ENCODE results near the gene GDA. TPM values are rescaled to one million over a fixed set of nuclear protein-coding genes. Genes with fewer than 3 reads are reported as not detected.

The GDA gene
- total RNA-seq, 2 experiments from 2014 or later, result not detected

- no peaks in the 10 kb centered on the region for H3K4me1 Mint-ChIP-seq (ENCODE audit: low read depth)
- H3K9me3 Mint-ChIP-seq, result no peaks in the 10 kb centered on the region
- H3K36me3 Mint-ChIP-seq (ENCODE audit: low read depth), result no peaks in the 10 kb centered on the region
- intact Hi-C loops (cut with micrococcal nuclease), result no loop called here
- H3K27ac Mint-ChIP-seq, result no peak overlapping the region
- ChIA-PET POLR2A (no interaction called here), CTCF (interaction anchor here (2.8 kb wide), 1 partner anchor 13 kb away, joined by 13 read pairs; no protein-coding TSS in a partner anchor)
- no peak for TF ChIP-seq CTCF (IDR thresholded peaks at IDR 0.05)
- DNase-seq (no peak), ATAC-seq (no peak)
- no peaks in the 10 kb centered on the region for H3K27me3 Mint-ChIP-seq
- no peak overlapping the region for H3K4me3 Mint-ChIP-seq
These were observed 145.7 kb downstream of the GDA start for GRCh38 chr9:72294936-72295335.

GRCh38 chr9:72297516-72297915 is 148.3 kb downstream of the GDA start:
- H3K4me3 Mint-ChIP-seq, result no peak overlapping the region
- no peaks in the 10 kb centered on the region for H3K9me3 Mint-ChIP-seq
- DNase-seq (no peak), ATAC-seq (no peak)
- no peak for TF ChIP-seq CTCF (IDR thresholded peaks at IDR 0.05)
- POLR2A ChIA-PET, result no interaction called here
- H3K27me3 Mint-ChIP-seq, result no peaks in the 10 kb centered on the region
- H3K36me3 Mint-ChIP-seq (ENCODE audit: low read depth), result no peaks in the 10 kb centered on the region
- CTCF ChIA-PET, result interaction anchor here (1.0 to 1.9 kb wide), 4 partner anchors 15 to 36 kb away, joined by 3 to 6 read pairs (median 4); no protein-coding TSS in a partner anchor
- no peak overlapping the region for H3K27ac Mint-ChIP-seq
- peaks cover 7% of the 10 kb centered on the region for H3K4me1 Mint-ChIP-seq (ENCODE audit: low read depth)
- intact Hi-C loops (cut with micrococcal nuclease), result no loop called here

- no peak for ATAC-seq
- Mint-ChIP-seq H3K36me3 (ENCODE audit: low read depth) (no peaks in the 10 kb centered on the region), H3K27me3 (no peaks in the 10 kb centered on the region), H3K4me3 (no peak overlapping the region), H3K4me1 (ENCODE audit: low read depth) (peaks cover 7% of the 10 kb centered on the region), H3K9me3 (no peaks in the 10 kb centered on the region), H3K27ac (no peak overlapping the region)
- TF ChIP-seq CTCF (IDR thresholded peaks at IDR 0.05), result no peak
- ChIA-PET POLR2A (no interaction called here), CTCF (interaction anchor here (1.1 kb wide), 1 partner anchor 18 kb away, joined by 4 read pairs; no protein-coding TSS in a partner anchor)
- intact Hi-C loops (cut with micrococcal nuclease), result no loop called here
- no peak for DNase-seq
These were observed 149.9 kb downstream of the GDA start for GRCh38 chr9:72299017-72299603.

DNA sequence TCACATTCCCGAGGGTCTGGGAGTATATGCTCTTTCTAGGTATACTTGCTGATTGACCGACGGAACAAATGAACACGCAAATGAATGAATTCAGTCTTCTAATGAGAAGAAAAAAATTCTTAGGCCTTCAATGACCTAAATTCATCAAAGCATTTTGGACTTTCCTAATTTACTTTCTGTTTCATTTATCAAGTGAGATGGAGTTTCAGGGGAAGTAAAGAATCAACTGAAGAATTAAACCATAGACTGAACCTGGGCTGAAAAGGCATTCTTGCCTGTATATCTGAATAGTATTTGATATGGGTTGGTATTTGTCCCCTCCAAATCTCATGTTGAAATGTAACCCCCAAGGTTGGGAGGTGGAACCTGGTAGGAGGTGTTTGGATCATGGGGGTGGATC is 151.6 kb downstream of the GDA start:
- intact Hi-C loops (cut with micrococcal nuclease), result no loop called here
- CTCF ChIA-PET, result interaction anchor here (1.5 kb wide), 1 partner anchor 291 kb away, joined by 3 read pairs; no protein-coding TSS in a partner anchor
- no peak overlapping the region for H3K27ac Mint-ChIP-seq

More for the DNA sequence above, 151.6 kb downstream of the GDA start:
- POLR2A ChIA-PET, result no interaction called here
- no peaks in the 10 kb centered on the region for H3K9me3 Mint-ChIP-seq
- H3K36me3 Mint-ChIP-seq (ENCODE audit: low read depth), result no peaks in the 10 kb centered on the region
- DNase-seq, result no peak
- no peak for ATAC-seq
- H3K27me3 Mint-ChIP-seq, result no peaks in the 10 kb centered on the region
- no peak overlapping the region for H3K4me3 Mint-ChIP-seq
- peaks cover 7% of the 10 kb centered on the region for H3K4me1 Mint-ChIP-seq (ENCODE audit: low read depth)
- no peak for TF ChIP-seq CTCF (IDR thresholded peaks at IDR 0.05)

Other genes starting within 250 kb of the GDA start
- 10 to 100 TPM; 15.5 to 16.5 TPM for gene ABHD17B, start 238.2 kb upstream of the GDA start, total RNA-seq
- 1 to 10 TPM; 7.6 to 8.9 TPM for gene C9orf85, start 237.8 kb upstream of the GDA start, total RNA-seq
- not detected for gene C9orf57, start 88.8 kb upstream of the GDA start, total RNA-seq
- 10 to 100 TPM; 79.4 to 88.9 TPM for gene ZFAND5, start 215.8 kb downstream of the GDA start, total RNA-seq